ENCODE results near the gene NTN5.
"Not testable (repeated sequence)": the region's sequence is repeated elsewhere in the genome, so short reads cannot be mapped to it uniquely, and the experiment has no call there.

NTN5 gene

GRCh38 chr19:48669903-48670668 lies 2.7 kb downstream of the NTN5 start:
- DNase-seq (ENCODE audit: low read depth in 1 of 2, low spot score in 1 of 2), result no peak

DNA sequence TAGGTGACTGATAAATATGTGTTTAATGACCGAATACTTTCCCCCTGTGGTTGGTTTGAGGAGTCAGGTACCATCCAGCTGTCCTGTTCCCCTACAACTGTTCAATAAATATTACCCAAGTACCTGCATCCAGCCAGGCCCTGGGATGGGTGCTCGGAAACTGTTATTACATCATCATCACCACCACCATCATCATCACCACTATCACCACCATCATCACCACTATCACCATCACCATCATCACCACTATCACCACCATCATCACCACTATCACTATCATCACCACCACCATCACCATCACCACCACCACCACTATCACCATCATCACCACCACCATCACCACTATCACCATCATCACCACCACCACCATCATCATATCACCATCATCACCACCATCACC lies 4.1 kb downstream of the NTN5 start:
- no peak for DNase-seq (ENCODE audit: low read depth in 1 of 2, low spot score in 1 of 2)

DNA sequence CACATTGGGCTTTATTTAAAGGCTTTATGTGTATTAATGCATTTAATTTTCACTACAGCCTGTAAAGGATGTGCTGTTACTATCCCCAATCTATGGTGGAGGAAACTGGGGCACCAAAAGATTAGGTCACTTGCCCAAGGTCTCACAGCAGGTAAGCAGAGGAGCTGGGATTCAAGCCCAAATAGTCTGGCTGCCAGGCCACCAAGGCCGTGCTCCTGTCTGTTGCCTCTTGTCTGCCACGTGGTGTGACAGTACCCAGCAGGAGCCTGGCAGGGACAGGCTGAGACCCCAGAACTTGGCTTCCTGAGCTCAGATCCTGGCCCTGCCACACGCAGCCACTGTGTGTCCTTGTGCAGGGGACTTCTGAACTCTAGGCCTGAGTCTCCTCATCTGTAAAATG lies 4.5 kb downstream of the NTN5 start:
- DNase-seq (ENCODE audit: low read depth in 1 of 2, low spot score in 1 of 2), result no peak

GRCh38 chr19:48665786-48666185 lies 7.0 kb downstream of the NTN5 start:
- no peak for DNase-seq (ENCODE audit: low read depth in 1 of 2, low spot score in 1 of 2)

DNA sequence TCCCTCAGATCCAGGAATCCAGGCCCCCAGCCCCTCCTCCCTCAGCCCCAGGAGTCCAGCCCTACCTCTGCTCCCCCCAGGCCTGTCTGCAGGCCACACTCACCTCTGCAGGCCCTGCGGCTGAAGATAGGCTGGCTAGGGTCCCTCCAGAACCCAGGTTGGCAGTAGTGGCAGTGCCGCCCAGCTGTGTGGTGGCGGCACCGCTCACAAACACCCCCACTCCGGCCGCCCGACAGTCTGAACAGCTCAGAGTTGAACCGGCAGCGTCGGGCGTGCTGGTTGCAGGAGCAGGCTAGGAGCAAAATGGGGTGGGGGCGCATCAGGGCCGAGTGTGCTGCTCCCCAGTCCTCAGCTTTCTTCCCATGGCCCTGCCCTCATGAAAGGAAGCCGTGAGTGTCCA lies 8.3 kb downstream of the NTN5 start:
- DNase-seq (ENCODE audit: low read depth in 1 of 2, low spot score in 1 of 2), result no peak

DNA sequence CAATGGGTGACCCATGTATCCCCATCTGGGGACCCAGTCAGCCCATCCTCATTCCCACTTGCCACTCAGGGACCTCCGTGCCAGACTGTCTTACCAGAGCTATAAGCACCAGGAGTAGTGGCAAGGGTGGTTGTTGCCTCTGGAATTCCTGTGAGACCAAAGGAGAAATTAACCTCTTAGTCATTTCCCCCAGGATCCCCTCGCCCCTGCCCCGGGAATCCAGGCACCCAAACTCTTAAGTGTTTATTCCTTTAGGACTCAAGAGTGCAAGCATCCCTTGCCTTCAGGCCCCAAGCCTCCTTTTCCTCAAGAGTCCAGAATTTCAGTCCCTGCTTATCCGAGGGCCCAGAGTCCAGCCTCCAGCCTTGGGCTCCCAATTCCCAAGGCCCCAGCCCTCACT lies 9.2 kb downstream of the NTN5 start:
- DNase-seq (ENCODE audit: low read depth in 1 of 2, low spot score in 1 of 2), result no peak

- DNase-seq (ENCODE audit: low read depth in 1 of 2, low spot score in 1 of 2), result no peak
These were observed 11.1 kb downstream of the NTN5 start for GRCh38 chr19:48661711-48662090.

- DNase-seq (ENCODE audit: low read depth in 1 of 2, low spot score in 1 of 2), result peak; percentile 38 to 51
These were observed 11.7 kb downstream of the NTN5 start for GRCh38 chr19:48660852-48661710.

DNA sequence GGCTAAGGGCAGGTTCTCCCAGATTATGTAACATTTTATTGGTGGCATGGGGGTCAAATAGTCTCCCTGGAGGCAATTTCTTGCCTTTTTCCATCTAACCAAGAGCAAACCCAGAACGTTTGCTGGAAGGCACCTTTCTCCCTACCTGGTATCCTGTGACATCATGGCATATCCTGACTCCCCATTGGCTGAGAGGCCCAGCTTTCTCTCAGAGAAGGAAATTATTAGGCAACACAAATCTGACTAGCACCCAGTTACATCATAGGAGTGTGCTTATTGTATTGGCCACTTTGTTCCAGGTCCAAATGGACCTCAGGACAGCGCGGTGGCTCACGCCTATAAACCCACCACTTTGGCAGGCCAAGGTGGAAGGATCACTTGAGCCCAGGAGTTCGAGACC lies 13.0 kb downstream of the NTN5 start:
- DNase-seq (ENCODE audit: low read depth in 1 of 2, low spot score in 1 of 2), result no peak

DNA sequence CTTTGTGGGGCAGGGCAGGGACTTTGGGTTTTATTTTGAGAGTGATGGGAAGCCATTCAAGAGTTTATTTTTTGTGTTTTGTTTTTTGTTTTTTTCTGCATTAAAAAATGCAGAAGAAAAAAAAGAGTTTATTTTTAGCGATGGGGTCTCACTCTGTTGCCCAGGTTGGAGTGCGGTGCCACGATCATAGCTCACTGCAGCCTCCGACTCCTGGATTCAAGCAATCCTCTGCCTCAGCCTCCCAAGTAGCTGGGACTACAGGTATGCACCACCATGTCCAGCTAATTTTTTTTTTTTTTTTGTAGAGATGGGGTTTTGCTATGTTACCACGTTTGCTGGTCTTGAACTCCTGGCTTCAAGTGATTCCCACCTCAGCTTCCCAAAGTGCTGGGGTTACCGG lies 14.3 kb downstream of the NTN5 start:
- DNase-seq (ENCODE audit: low read depth in 1 of 2, low spot score in 1 of 2), result no peak

GRCh38 chr19:48657828-48658227 lies 15.0 kb downstream of the NTN5 start:
- not testable (repeated sequence) for DNase-seq (ENCODE audit: low read depth in 1 of 2, low spot score in 1 of 2)

- DNase-seq (ENCODE audit: low read depth in 1 of 2, low spot score in 1 of 2), result no peak
These were observed 15.9 kb downstream of the NTN5 start for GRCh38 chr19:48656840-48657474.

- DNase-seq (ENCODE audit: low read depth in 1 of 2, low spot score in 1 of 2), result no peak
These were observed 18.3 kb downstream of the NTN5 start for GRCh38 chr19:48654299-48655059.

GRCh38 chr19:48651683-48652048 lies 21.2 kb downstream of the NTN5 start:
- no peak for DNase-seq (ENCODE audit: low read depth in 1 of 2, low spot score in 1 of 2)

- no peak for DNase-seq (ENCODE audit: low read depth in 1 of 2, low spot score in 1 of 2)
These were observed 21.7 kb downstream of the NTN5 start for GRCh38 chr19:48650974-48651682.

- DNase-seq (ENCODE audit: low read depth in 1 of 2, low spot score in 1 of 2), result no peak
These were observed 24.7 kb downstream of the NTN5 start for GRCh38 chr19:48648134-48648533.

DNA sequence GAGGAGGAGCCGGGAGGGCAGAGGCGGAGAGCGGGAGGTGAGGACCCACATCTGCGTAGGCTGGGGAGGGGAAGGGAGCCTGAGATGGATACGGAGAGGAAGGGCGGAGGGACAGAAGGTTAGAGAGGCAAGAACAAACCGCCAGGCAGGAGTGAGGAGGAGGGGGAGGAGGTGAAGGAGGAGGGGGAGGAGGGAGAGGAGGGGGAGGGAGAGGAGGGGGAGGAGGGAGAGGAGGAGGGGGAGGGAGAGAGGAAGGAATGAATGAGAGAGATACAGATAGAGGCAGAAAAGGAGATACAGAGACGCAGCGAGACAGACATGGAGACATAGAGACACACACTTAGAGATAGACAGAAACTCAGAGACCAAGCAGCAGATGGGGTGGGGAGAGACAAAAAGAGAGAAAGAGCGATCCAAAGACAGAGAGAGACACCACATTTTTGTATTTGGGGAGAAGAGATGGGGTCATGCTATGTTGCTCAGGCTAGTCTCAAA lies 26.0 kb downstream of the NTN5 start:
- DNase-seq (ENCODE audit: low read depth in 1 of 2, low spot score in 1 of 2), result no peak

GRCh38 chr19:48646001-48646721 lies 26.7 kb downstream of the NTN5 start, which contains the start of gene CA11:
Gene CA11 (minus strand): TSS chr19:48646187. CDS start chr19:48645632, 555 bp downstream.
- DNase-seq (ENCODE audit: low read depth in 1 of 2, low spot score in 1 of 2), result peak; percentile 84 to 87

DNA sequence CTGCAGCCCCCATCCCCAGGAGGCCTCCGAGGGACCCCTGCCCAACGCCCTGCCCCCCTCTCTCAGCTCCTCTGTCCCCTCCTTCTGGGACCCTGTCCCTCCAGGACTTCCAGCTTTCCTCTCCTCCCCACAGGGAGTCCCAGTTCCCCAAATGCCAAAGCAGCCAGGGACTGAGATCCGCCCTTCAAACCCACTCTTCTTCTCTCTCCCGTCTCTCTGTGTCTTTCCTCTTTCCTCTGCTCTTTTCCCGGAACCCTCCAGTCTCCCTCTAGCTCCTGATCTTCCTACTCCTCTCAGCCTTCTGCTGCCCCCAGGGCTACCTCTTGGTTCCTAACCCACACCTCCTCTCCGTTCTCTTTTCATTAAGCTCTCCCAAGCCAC lies 27.2 kb downstream of the NTN5 start:
- no peak for DNase-seq (ENCODE audit: low read depth in 1 of 2, low spot score in 1 of 2)
